Esophagus muscularis mucosa (tissue), 3 donors: Measurements from ENCODE around the gene ANKS1A.

Experiments
- CTCF ChIP-seq, 3 experiments: fragments of 200-600 bp in 2 of 3; fragments of 450-650 bp in 1 of 3; sonication (generic) in 2 of 3; IDR thresholded peaks; one replicate each; pipeline ENCODE4 v1.5.1; 2017 to 2019; ENCODE audit warnings: antibody characterized with exemption in 3 of 3, mild to moderate bottlenecking in 2 of 3, moderate library complexity in 1 of 3
- POLR2AphosphoS5 ChIP-seq, 2 donors: sonication (generic); formaldehyde crosslinking; IDR thresholded peaks; one replicate each; pipeline ENCODE4 v1.6.1; 2017; ENCODE audit warnings: antibody characterized with exemption in 2 of 2

GRCh38 chr6:35058865-35059522 lies 169.9 kb downstream of the ANKS1A start:
- TF ChIP-seq CTCF (IDR thresholded peaks at IDR 0.05): no peak
- TF ChIP-seq POLR2AphosphoS5 (IDR thresholded peaks at IDR 0.05): no peak
